Measurements from ENCODE around the gene HMGN3. TPM values are rescaled to one million over a fixed set of nuclear protein-coding genes. Genes with fewer than 3 reads are reported as not detected.

Gene HMGN3
- total RNA-seq, 1 donor from 2014 or later = 29.9 TPM

- ChIA-PET CTCF (no interaction called here), POLR2A (no interaction called here)
- H3K4me1 Mint-ChIP-seq = no peaks in the 10 kb centered on the region
- DNase-seq (no peak), ATAC-seq (ENCODE audit: low read depth) (no peak)
- peaks cover 7% of the 10 kb centered on the region for H3K9me3 Mint-ChIP-seq
- H3K27ac Mint-ChIP-seq = no peak overlapping the region
- intact Hi-C loops (cut with micrococcal nuclease) = no loop called here
- TF ChIP-seq CTCF (IDR thresholded peaks at IDR 0.05) = no peak
- H3K4me3 Mint-ChIP-seq = no peak overlapping the region
- peaks cover 9% of the 10 kb centered on the region for H3K36me3 Mint-ChIP-seq (ENCODE audit: low read depth)
- no peaks in the 10 kb centered on the region for H3K27me3 Mint-ChIP-seq
Measured at GRCh38 chr6:79196912-79197311, 37.6 kb downstream of the HMGN3 start.

- H3K4me3 Mint-ChIP-seq = no peak overlapping the region
- peaks cover 2% of the 10 kb centered on the region for H3K36me3 Mint-ChIP-seq (ENCODE audit: low read depth)
- H3K27me3 Mint-ChIP-seq = no peaks in the 10 kb centered on the region
- DNase-seq (no peak), ATAC-seq (ENCODE audit: low read depth) (no peak)
- no peak for TF ChIP-seq CTCF (IDR thresholded peaks at IDR 0.05)
- no peak overlapping the region for H3K27ac Mint-ChIP-seq
- no peaks in the 10 kb centered on the region for H3K4me1 Mint-ChIP-seq
- ChIA-PET POLR2A (no interaction called here), CTCF (no interaction called here)
- peaks cover 17% of the 10 kb centered on the region for H3K9me3 Mint-ChIP-seq
- intact Hi-C loops (cut with micrococcal nuclease) = no loop called here
Measured at GRCh38 chr6:79193971-79194370, 40.5 kb downstream of the HMGN3 start.

- DNase-seq = no peak
- Mint-ChIP-seq H3K9me3 (peaks cover 17% of the 10 kb centered on the region), H3K27ac (no peak overlapping the region), H3K4me1 (no peaks in the 10 kb centered on the region), H3K36me3 (ENCODE audit: low read depth) (peaks cover 2% of the 10 kb centered on the region), H3K4me3 (no peak overlapping the region), H3K27me3 (peaks cover 7% of the 10 kb centered on the region)
- ChIA-PET POLR2A (no interaction called here), CTCF (no interaction called here)
- ATAC-seq (ENCODE audit: low read depth) = no peak
- no peak for TF ChIP-seq CTCF (IDR thresholded peaks at IDR 0.05)
- intact Hi-C loops (cut with micrococcal nuclease) = no loop called here
Measured at GRCh38 chr6:79189760-79190350, 44.6 kb downstream of the HMGN3 start.

- no peak for TF ChIP-seq CTCF (IDR thresholded peaks at IDR 0.05)
- intact Hi-C loops (cut with micrococcal nuclease) = no loop called here
- Mint-ChIP-seq H3K36me3 (ENCODE audit: low read depth) (peaks cover 2% of the 10 kb centered on the region), H3K9me3 (peaks cover 13% of the 10 kb centered on the region), H3K4me1 (no peaks in the 10 kb centered on the region), H3K27ac (no peak overlapping the region), H3K4me3 (no peak overlapping the region), H3K27me3 (peaks cover 7% of the 10 kb centered on the region)
- ChIA-PET CTCF (no interaction called here), POLR2A (no interaction called here)
- no peak for DNase-seq
- no peak for ATAC-seq (ENCODE audit: low read depth)
Measured at GRCh38 chr6:79188885-79189480, 45.5 kb downstream of the HMGN3 start.

GRCh38 chr6:79188107-79188506 lies 46.4 kb downstream of the HMGN3 start:
- no peak overlapping the region for H3K4me3 Mint-ChIP-seq
- H3K4me1 Mint-ChIP-seq = no peaks in the 10 kb centered on the region
- peaks cover 7% of the 10 kb centered on the region for H3K27me3 Mint-ChIP-seq
- H3K36me3 Mint-ChIP-seq (ENCODE audit: low read depth) = peaks cover 2% of the 10 kb centered on the region
- intact Hi-C loops (cut with micrococcal nuclease) = no loop called here
- ATAC-seq (ENCODE audit: low read depth) (no peak), DNase-seq (no peak)
- CTCF ChIA-PET = no interaction called here
- TF ChIP-seq CTCF (IDR thresholded peaks at IDR 0.05) = no peak
- H3K9me3 Mint-ChIP-seq = peaks cover 13% of the 10 kb centered on the region
- POLR2A ChIA-PET = no interaction called here
- H3K27ac Mint-ChIP-seq = no peak overlapping the region
